ENCODE data around the gene LRRC47.
"Not testable (repeated sequence)": the region's sequence is repeated elsewhere in the genome, so short reads cannot be mapped to it uniquely, and the experiment has no call there.

Gene LRRC47

DNA sequence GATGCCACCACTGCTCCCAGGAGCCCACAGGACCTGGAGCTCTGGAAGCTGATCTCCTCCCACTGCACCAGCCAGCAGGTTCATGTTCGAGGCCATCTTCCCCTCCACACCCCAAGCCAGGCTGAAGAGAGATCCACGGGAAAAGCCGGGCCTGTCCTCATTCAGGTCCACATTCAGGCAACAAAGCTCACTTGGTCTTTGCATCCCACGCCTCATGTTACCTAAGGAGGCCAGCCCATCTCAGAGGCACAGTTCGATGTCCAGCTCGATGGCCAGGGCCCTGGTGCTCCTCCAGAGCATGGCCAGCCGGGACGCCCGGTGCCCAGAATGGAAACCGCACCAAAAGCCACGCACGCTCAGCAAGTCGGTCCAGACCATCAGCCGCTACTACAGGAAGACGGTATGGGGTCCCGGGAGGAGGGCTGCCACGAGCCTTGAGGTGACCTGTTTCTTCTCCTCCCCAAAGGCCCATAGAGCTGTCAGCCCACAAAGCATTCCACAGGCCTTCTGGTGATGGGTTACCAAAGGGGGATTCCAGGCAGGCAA, 43.8 kb downstream of the LRRC47 start, which contains the start of gene CCDC27:
CCDC27 (plus strand) TSS at position 51 of the 546 bp plus-strand sequence; CDS start at position 83, 32 bp downstream.
- TF ChIP-seq SNAI2 (CRISPR knock-in tag; IDR thresholded peaks at IDR 0.05) (no peak), RARB (CRISPR knock-in tag; IDR thresholded peaks at IDR 0.05) (no peak), CSDC2 (CRISPR knock-in tag; IDR thresholded peaks at IDR 0.05) (no peak), ARNTL (CRISPR knock-in tag; IDR thresholded peaks at IDR 0.05; ENCODE audit: borderline replicate concordance, low read depth) (no peak)
- no peak for ATAC-seq

DNA sequence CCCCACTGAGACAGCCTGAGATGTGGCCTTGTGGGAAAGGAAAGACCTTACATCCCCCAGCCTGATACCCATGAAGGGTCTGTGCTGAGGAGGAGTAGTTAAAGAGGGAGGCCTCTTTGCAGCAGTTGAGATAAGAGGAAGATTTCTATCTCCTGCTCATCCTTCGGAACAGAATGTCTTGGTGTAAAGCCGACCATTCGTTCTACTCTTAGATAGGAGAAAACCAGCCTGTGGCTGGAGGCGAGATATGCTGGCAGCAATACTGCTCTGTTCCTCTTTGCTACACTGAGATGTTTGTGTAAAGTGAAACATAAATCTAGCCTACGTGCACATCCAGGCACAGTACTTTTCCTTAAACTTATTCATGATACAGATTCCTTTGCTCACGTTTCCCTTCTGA, 45.6 kb downstream of the LRRC47 start:
- TF ChIP-seq BACH2 (CRISPR knock-in tag; IDR thresholded peaks at IDR 0.05; ENCODE audit: borderline replicate concordance): no peak
- TF ChIP-seq, protein P1, sequence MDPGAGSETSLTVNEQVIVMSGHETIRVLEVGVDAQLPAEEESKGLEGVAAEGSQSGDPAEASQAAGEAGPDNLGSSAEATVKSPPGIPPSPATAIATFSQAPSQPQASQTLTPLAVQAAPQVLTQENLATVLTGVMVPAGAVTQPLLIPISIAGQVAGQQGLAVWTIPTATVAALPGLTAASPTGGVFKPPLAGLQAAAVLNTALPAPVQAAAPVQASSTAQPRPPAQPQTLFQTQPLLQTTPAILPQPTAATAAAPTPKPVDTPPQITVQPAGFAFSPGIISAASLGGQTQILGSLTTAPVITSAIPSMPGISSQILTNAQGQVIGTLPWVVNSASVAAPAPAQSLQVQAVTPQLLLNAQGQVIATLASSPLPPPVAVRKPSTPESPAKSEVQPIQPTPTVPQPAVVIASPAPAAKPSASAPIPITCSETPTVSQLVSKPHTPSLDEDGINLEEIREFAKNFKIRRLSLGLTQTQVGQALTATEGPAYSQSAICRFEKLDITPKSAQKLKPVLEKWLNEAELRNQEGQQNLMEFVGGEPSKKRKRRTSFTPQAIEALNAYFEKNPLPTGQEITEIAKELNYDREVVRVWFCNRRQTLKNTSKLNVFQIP (CRISPR knock-in tag; IDR thresholded peaks at IDR 0.05; ENCODE audit: borderline replicate concordance, low read depth): no peak
- TF ChIP-seq OSR1 (CRISPR knock-in tag; IDR thresholded peaks at IDR 0.05): no peak
- TF ChIP-seq ESRRG (CRISPR knock-in tag; IDR thresholded peaks at IDR 0.05): no peak
- TF ChIP-seq, protein P2, sequence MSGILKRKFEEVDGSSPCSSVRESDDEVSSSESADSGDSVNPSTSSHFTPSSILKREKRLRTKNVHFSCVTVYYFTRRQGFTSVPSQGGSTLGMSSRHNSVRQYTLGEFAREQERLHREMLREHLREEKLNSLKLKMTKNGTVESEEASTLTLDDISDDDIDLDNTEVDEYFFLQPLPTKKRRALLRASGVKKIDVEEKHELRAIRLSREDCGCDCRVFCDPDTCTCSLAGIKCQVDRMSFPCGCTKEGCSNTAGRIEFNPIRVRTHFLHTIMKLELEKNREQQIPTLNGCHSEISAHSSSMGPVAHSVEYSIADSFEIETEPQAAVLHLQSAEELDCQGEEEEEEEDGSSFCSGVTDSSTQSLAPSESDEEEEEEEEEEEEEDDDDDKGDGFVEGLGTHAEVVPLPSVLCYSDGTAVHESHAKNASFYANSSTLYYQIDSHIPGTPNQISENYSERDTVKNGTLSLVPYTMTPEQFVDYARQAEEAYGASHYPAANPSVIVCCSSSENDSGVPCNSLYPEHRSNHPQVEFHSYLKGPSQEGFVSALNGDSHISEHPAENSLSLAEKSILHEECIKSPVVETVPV (CRISPR knock-in tag; IDR thresholded peaks at IDR 0.05): no peak
- TF ChIP-seq ZFP30 (CRISPR knock-in tag; IDR thresholded peaks at IDR 0.05): no peak
- TF ChIP-seq, protein P3, sequence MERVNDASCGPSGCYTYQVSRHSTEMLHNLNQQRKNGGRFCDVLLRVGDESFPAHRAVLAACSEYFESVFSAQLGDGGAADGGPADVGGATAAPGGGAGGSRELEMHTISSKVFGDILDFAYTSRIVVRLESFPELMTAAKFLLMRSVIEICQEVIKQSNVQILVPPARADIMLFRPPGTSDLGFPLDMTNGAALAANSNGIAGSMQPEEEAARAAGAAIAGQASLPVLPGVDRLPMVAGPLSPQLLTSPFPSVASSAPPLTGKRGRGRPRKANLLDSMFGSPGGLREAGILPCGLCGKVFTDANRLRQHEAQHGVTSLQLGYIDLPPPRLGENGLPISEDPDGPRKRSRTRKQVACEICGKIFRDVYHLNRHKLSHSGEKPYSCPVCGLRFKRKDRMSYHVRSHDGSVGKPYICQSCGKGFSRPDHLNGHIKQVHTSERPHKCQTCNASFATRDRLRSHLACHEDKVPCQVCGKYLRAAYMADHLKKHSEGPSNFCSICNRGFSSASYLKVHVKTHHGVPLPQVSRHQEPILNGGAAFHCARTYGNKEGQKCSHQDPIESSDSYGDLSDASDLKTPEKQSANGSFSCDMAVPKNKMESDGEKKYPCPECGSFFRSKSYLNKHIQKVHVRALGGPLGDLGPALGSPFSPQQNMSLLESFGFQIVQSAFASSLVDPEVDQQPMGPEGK (CRISPR knock-in tag; IDR thresholded peaks at IDR 0.05; ENCODE audit: borderline replicate concordance): no peak
- no peak for TF ChIP-seq ARNTL (CRISPR knock-in tag; IDR thresholded peaks at IDR 0.05; ENCODE audit: borderline replicate concordance, low read depth)
- TF ChIP-seq ZNF70 (CRISPR knock-in tag; IDR thresholded peaks at IDR 0.05): no peak
- no peak for TF ChIP-seq GLIS3 (CRISPR knock-in tag; IDR thresholded peaks at IDR 0.05)
- ATAC-seq: no peak

DNA sequence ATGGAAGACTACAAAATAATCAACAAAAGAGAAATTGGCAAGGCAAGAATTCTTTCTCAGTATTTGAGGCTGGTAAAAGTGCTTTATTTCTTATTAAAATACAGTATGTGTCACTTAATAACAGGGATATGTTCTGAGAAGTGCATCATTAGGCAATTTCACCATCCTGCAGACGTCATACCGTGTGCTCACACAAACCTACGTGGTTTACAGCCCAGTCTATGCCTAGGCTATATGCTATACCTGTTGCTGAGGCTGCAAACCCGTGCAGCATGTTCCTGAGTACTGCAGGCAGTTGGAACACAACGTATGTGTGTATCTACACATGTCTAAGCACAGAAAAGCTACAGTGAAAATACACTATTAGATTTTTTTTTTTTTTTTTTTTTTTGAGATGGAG, 46.8 kb downstream of the LRRC47 start:
- TF ChIP-seq, protein P4, sequence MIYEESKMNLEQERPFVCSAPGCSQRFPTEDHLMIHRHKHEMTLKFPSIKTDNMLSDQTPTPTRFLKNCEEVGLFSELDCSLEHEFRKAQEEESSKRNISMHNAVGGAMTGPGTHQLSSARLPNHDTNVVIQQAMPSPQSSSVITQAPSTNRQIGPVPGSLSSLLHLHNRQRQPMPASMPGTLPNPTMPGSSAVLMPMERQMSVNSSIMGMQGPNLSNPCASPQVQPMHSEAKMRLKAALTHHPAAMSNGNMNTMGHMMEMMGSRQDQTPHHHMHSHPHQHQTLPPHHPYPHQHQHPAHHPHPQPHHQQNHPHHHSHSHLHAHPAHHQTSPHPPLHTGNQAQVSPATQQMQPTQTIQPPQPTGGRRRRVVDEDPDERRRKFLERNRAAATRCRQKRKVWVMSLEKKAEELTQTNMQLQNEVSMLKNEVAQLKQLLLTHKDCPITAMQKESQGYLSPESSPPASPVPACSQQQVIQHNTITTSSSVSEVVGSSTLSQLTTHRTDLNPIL (CRISPR knock-in tag; IDR thresholded peaks at IDR 0.05; ENCODE audit: low read depth): no peak
- no peak for TF ChIP-seq SNAI2 (CRISPR knock-in tag; IDR thresholded peaks at IDR 0.05)
- no peak for TF ChIP-seq GLIS3 (CRISPR knock-in tag; IDR thresholded peaks at IDR 0.05)
- TF ChIP-seq, protein P1 (CRISPR knock-in tag; IDR thresholded peaks at IDR 0.05; ENCODE audit: borderline replicate concordance, low read depth): no peak
- no peak for TF ChIP-seq PPARA (CRISPR knock-in tag; IDR thresholded peaks at IDR 0.05; ENCODE audit: borderline replicate concordance)
- TF ChIP-seq ZFP3 (CRISPR knock-in tag; IDR thresholded peaks at IDR 0.05): no peak
- TF ChIP-seq RARB (CRISPR knock-in tag; IDR thresholded peaks at IDR 0.05): no peak
- TF ChIP-seq ZNF8 (CRISPR knock-in tag; IDR thresholded peaks at IDR 0.05): no peak
- no peak for TF ChIP-seq TCF4 (CRISPR knock-in tag; IDR thresholded peaks at IDR 0.05; ENCODE audit: borderline replicate concordance)
- ATAC-seq: no peak

DNA sequence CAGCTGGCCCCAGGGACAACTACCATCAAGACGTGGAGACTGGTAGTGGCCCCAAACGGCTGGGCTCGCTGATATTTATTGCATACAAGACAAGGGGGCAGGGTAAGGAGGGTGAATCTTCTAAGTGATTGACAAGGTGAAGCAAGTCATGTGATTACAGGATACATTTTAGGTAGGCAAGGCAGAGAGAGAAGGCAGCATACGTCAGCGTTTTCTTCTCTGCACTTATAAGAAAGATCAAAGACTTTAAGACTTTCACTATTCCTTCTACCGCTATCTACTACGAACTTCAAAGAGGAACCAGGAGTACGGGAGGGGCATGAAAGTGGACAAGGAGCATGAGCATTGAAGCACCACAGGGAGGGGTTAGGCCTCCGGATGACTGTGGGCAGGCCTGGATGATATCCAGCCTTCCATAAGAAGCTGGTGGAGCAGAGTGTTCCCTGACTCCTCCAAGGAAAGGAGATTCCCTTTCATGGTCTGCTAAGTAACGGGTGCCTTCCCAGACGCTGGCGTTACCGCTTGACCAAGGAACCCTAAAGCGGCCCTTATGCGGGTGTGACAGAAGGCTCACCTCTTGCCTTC, 47.9 kb downstream of the LRRC47 start:
- ATAC-seq: not testable (repeated sequence)

DNA sequence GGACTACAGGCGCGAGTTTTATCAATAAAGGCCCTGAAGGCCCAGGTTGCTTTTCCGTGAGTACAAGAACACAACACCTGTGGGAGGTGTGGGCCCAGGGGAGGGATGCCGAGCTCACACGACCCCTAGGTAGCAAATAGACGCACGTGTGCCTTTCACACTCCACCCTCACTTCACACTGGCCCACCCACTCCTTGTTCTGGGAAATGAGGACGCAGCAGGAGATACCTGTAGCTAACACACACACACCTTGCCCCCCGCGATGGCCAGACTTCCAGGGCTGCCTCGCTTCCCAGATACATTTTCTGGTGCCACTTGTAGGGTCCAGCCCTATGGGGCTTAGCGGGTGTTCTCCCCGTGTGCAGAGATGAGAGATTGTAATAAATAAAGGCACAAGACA, 48.4 kb downstream of the LRRC47 start:
- ATAC-seq: no peak
- TF ChIP-seq ZFP30 (CRISPR knock-in tag; IDR thresholded peaks at IDR 0.05): no peak
- no peak for TF ChIP-seq RARB (CRISPR knock-in tag; IDR thresholded peaks at IDR 0.05)
- TF ChIP-seq TOX (CRISPR knock-in tag; IDR thresholded peaks at IDR 0.05; ENCODE audit: borderline replicate concordance): no peak
- TF ChIP-seq TCF4 (CRISPR knock-in tag; IDR thresholded peaks at IDR 0.05; ENCODE audit: borderline replicate concordance): no peak
- TF ChIP-seq, protein P3 (CRISPR knock-in tag; IDR thresholded peaks at IDR 0.05; ENCODE audit: borderline replicate concordance): no peak
- no peak for TF ChIP-seq OSR1 (CRISPR knock-in tag; IDR thresholded peaks at IDR 0.05)
- no peak for TF ChIP-seq BACH2 (CRISPR knock-in tag; IDR thresholded peaks at IDR 0.05; ENCODE audit: borderline replicate concordance)
- TF ChIP-seq ZNF8 (CRISPR knock-in tag; IDR thresholded peaks at IDR 0.05): no peak
- TF ChIP-seq ZNF565 (CRISPR knock-in tag; conservative IDR thresholded peaks at IDR 0.05; ENCODE audit: low read depth): no peak
- TF ChIP-seq, protein P4 (CRISPR knock-in tag; IDR thresholded peaks at IDR 0.05; ENCODE audit: low read depth): no peak
- no peak for TF ChIP-seq CSDC2 (CRISPR knock-in tag; IDR thresholded peaks at IDR 0.05)
- no peak for TF ChIP-seq ZC3H10 (CRISPR knock-in tag; IDR thresholded peaks at IDR 0.05)

All from SK-N-SH treated with all-trans-retinoic acid at 6 μM for 48 hours (cell line).